DMS53 (cell line): Measurements from ENCODE around the gene SRRM2.

Experiments used
- DNase-seq: peaks from one replicate; lab custom pipeline; 2025; lab: John Stamatoyannopoulos, UW

The SRRM2 gene

GRCh38 chr16:2739625-2740430 lies 12.6 kb upstream of the SRRM2 start:
- DNase-seq: peak; percentile 37

DNA sequence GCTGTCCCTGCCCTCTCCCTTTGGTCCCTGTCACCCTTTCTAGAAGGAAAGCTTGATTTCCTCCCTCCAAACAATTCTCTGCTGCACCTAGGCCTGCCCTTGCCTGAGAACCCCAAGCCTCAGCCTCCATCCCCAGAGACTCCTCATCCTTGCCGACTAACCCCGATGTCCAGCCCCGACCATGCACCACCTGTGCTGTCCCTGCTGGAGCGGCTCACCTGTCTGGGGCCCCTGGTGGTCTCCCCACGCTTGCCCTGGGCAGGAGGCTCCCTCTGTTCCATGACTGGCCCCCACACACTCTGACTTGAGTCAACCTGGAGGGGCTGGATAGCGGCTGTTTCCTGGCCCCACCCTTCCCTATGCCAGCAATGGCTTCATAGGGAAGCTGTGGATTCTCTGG lies 12.0 kb upstream of the SRRM2 start:
- no peak for DNase-seq

DNA sequence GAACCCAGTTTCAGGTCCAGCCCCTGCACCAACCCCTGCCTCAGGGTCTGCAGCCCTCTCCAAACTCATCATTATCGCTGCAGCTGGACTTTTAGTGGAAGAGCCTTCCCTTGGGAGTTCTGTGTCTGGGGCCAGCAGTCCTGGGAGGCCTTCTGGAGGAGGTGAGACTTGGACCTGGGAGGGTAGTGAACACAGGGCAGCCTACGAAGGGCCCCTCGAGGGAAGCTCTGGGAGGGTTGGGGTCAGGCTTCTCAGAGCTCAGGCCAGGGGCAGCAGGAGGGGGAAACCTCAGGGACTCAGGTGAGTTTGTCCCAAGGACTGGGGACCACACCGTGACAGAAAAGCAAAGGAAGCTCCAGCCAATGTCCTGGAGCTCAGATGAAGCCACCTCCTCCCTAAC lies 11.3 kb upstream of the SRRM2 start:
- DNase-seq: no peak

DNA sequence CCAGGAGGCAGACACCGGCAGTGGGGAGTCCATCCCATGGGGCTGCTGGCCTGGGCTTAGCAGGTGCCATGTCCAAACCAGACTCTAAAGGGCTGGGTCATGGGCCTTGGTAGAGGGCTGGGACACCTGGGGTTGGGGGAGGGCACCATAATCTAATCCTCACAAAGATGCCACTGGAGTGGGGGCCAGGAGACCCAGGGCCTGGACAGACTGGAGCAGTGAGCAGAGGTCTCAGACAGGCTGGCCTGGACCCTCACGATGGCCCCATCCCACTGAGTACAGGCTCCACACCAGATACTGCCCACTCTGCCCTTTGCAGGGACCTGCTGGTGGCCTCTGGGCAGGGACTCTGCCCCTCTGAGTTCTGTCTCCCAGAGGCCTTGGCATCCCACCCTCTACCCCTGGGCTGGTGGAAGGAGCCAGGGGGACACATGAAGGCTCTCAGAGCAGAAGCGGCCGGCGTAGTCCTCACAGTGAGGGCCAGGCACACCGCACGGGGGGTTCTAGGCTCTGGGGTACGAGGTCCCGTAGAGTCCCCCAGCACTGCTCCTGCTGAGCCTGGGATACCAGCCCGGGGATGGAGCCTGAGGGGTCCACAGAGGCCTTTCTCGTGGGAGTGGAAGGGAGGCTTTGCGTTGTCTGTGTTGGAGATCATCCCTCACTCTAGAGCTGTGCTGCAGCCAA lies 10.0 kb upstream of the SRRM2 start:
- no peak for DNase-seq

GRCh38 chr16:2743007-2743810 lies 9.2 kb upstream of the SRRM2 start:
- DNase-seq: no peak

GRCh38 chr16:2744711-2745110 lies 7.7 kb upstream of the SRRM2 start:
- DNase-seq: no peak

- DNase-seq: no peak
These were observed 7.1 kb upstream of the SRRM2 start for GRCh38 chr16:2745116-2745890.

- no peak for DNase-seq
These were observed 6.5 kb upstream of the SRRM2 start for GRCh38 chr16:2745961-2746360.

DNA sequence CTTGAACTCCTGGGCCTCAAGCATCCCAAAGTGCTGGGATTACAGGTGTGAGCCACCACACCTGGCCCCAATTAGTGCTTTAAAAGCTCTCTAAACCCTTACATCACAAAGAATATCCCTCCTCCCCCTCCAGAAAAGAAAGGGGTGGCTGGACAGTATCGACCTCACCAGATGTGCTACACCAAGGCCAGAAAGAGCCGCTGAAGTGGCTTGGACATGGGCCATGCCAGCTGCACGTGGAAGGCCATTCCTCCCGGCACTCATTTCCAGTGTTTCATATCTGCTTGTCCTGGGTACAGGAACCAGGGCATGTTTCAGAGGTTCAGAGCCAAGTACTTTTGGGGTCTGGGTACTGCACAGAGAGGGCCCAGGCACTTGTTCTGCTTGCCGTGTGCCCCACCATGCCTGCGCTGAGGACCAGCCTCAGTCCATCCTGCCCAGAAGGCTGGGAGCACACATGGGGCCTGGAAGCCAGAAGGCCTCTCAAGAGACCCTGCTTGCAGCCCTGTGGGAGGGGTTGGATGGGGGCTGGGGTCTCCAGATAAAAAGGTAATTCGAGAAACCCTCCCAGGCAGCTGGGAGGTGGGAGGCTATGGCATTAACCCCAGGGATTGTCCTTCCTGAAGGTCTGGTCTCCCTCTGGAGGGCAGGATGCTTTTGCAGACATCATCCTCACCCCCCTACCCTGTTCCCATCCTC lies 3.5 kb upstream of the SRRM2 start:
- DNase-seq: peak; percentile 52

DNA sequence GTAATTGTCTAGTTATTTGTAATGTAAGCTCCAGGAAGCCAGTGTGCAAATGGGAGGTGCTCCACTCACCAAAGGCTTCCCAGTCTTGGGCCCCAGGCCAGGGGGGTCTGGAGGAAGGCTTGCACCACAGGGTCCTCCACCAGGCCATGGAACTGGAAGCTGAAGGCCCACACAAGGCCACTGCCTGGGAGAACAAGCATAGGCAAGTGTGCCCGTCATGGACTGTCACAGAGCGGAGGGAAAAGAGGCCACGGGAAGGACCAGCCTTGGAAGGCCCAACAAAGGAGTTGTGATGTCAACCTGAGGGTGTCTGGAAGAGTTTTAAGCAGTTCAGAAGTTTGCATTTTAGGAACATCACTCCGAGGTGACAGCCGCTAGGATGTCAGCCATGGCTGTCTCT lies 3.0 kb upstream of the SRRM2 start:
- DNase-seq: no peak

GRCh38 chr16:2749936-2750335 lies 2.5 kb upstream of the SRRM2 start:
- no peak for DNase-seq

DNA sequence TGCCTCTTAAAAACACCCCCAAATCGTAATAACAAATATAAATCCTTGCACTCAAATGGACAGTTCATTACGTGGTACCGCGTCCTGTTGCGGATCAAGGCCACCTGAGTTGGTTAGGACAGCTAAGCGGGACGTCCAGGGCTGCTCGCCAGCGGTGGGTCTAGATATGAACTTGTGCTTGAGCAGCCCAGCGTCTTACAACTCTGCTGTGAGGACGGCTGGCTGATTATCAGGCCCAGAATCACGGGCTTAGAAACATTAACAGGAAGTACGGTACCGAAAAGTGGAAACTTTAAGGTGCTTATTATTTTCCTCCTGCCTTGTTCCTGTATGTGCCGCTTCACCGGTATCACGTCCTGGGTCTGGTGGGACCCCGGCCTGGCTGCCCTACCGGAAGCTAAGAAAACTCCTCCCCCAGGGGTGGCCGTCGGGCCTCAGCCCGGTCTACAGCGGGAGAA lies 832 bp upstream of the SRRM2 start:
- DNase-seq: peak; percentile 88

DNA sequence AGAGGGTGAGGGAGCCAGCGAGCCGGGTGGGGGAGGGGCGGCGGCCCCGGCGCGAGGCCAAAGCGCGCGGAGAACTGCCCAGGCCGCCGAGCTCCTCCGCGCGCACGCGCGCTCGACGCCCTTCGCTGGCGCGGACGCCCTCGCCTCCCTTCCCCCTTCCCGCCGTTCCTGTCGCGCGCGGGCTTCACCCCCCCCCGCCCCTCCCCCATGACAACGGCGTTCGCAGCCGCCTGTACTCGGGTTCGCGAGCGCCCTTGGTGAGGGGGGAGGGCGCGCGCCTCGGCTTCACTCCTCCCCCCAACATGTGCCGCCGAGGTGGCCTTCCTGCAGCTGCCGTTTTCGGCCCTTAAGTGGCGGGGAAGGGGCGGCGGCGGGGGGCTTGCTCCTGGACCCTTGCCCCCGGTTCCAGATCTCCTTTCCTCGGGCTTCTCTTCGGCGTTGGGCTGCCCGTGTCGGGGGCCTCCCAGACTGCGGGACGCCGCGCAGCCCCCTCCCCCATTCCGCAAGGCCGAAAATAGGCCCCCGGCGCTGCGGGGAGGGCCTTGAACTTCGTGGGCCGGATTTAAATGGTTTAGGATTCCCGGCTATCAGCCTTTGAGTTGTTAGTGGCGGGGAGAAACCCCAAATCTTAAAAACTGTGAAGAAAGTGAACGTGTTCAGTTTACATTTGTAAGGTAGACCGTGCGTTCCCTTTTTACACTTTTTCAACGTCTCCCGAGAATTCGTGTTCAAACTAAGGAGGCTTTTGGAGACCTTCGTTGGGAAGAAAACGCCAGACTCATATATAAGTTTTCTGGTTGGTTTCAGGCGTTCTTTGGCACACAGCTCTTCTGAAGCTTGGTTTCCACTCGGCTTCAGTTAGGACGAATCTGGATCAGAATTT lies 653 bp downstream of the SRRM2 start:
- DNase-seq: peak; percentile 89

GRCh38 chr16:2753733-2754020 lies 1.2 kb downstream of the SRRM2 start:
- no peak for DNase-seq

GRCh38 chr16:2755158-2755557 lies 2.7 kb downstream of the SRRM2 start:
- DNase-seq: no peak

DNA sequence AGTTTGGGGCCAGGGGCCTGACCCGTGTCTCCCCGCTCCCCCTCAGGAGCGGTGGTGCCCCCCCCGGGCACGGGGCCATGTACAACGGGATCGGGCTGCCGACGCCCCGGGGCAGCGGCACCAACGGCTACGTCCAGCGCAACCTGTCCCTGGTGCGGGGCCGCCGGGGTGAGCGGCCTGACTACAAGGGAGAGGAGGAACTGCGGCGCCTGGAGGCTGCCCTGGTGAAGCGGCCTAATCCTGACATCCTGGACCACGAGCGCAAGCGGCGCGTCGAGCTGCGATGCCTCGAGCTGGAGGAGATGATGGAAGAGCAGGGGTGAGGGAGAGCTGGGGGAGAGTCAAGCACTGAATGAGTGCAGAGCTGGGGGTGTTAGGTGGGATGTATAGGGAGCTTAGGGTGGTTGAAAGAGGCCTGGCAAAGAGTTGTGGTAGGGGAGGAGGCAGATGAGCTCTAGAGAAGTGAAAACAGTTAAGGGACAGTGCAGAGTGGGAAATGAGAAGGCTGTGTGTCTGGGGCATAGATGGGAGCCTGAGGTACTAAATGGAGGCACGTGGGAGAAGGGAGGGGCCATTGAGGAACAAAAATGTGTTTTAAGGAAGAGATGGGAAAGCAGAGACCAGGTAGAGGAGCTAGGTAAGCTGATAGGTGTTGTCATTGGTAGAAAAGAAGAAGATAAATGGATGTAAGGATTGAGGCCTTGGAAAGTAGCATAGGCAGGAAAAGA lies 4.0 kb downstream of the SRRM2 start:
- no peak for DNase-seq

- DNase-seq: no peak
These were observed 4.9 kb downstream of the SRRM2 start for GRCh38 chr16:2757344-2757743.

- no peak for DNase-seq
These were observed 9.0 kb downstream of the SRRM2 start for GRCh38 chr16:2761472-2761871.

GRCh38 chr16:2761886-2762583 lies 9.6 kb downstream of the SRRM2 start:
- no peak for DNase-seq
